Stimulated activated CD8-positive, alpha-beta memory T cell treated with anti-CD3 and anti-CD28 coated beads, Interleukin-12 subunit alpha, Interleukin-12 subunit beta, amount 100 ng/mL, for 4 hours (primary cell): ENCODE results near the gene PPIF.
A peak's percentile ranks its signal among the peaks of the same experiment; 100 is the strongest.
"Not testable (repeated sequence)": the region's sequence is repeated elsewhere in the genome, so short reads cannot be mapped to it uniquely, and the experiment has no call there.

Source experiments
- DNase-seq: peaks from one replicate; pipeline ENCODE4 v3.0.0-alpha.2; 2020; ENCODE audit warnings: low read depth

The PPIF gene

DNA sequence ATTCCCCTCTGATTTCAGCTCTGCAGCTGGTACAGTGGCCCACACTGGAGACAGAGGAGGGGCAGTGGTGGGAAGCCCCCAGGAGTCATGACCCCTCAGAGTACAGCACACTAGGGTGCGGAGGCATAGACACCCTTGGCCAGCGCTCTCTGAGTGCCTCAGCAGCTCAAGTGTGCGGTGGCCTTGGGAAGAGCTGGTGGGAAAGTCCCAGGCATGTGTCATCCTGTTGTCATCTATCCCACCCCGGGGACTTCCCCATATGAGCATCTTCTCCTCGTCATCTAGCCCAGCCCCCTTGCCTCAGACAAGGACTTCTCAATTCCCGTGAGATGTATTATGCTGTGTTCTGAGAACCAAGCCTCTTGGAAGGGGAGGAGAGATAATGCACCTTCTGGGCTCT lies 15.6 kb upstream of the PPIF start:
- DNase-seq, result peak; percentile 60

GRCh38 chr10:79332610-79333315 lies 14.5 kb upstream of the PPIF start:
- DNase-seq, result not testable (repeated sequence)

- no peak for DNase-seq
Observed at GRCh38 chr10:79333513-79333912, 13.8 kb upstream of the PPIF start.

- DNase-seq, result no peak
Observed at GRCh38 chr10:79334573-79334972, 12.7 kb upstream of the PPIF start.

GRCh38 chr10:79335094-79335469 lies 12.2 kb upstream of the PPIF start:
- no peak for DNase-seq

GRCh38 chr10:79335470-79336235 lies 11.6 kb upstream of the PPIF start:
- no peak for DNase-seq

DNA sequence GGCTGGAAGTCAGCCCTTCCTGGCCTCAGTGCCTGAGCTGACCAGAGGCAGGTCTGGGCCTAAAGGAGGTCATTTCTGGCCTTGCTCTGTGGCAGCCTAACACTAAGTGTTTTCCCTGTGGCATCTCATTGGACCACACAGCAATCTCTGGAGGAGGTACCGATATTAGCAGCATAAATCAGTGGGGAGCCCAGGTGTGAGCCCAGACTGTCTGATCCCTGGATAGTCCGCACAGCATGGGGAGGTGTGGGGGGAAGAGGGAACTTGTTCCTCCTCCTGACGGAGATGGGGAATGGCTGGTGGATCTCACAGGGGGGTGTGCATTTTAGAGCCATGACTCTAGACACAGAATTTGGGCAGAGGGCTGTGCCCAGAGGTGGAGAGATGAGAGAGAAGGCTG lies 11.0 kb upstream of the PPIF start:
- DNase-seq, result no peak

- DNase-seq, result no peak
Observed at GRCh38 chr10:79336739-79337138, 10.5 kb upstream of the PPIF start.

DNA sequence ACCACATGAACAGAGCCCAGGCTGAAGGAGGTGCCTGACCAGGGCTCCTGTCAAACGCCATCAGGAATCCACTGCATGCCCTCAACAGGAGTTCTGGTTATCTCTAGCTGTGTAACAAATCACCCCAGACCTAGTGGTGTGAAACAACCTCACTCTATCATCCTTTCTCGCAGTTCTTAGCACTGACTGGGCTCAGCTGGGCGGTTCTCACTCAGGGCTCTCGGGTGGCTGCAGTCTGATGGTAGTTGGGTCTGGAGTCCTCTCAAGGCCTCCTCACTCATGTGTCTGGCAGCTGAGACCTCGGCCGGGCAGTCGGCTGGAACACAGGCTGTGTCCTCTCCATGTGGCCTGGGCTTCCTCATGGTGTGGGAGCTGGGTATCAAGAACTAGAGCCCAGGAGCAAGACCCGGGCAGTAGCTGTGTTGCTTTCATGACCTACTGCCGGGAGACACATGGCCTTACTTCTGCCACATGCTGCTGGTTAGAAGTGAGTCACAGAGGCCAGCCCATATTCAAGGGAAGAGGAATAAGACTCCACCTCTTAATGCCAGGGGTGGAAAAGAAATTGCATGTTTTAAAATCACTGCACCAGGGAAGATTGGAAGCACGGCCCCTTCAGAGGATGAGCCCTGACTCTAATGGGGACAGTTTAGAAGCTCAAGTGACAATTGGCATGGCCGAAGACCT lies 9.3 kb upstream of the PPIF start:
- DNase-seq, result not testable (repeated sequence)

DNA sequence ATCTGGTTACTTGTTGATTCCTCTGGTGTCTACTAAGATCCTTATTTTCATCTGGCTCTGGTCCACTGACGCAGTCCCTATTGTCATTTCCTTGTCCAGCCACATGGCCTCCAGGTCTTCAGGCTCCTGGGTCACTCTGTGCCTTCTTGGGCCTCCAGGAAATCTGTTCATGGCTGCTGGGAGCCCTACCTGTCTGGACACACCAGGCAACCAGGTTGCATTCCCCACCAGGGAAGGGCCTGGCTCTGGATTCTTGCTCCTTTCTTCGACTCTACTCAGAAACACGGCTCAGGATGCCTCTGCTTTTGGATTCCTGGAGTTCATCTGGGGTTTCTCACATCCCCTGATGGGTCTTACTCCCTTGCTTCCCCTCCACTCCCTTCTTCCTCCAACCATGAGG lies 8.0 kb upstream of the PPIF start:
- DNase-seq, result no peak

DNA sequence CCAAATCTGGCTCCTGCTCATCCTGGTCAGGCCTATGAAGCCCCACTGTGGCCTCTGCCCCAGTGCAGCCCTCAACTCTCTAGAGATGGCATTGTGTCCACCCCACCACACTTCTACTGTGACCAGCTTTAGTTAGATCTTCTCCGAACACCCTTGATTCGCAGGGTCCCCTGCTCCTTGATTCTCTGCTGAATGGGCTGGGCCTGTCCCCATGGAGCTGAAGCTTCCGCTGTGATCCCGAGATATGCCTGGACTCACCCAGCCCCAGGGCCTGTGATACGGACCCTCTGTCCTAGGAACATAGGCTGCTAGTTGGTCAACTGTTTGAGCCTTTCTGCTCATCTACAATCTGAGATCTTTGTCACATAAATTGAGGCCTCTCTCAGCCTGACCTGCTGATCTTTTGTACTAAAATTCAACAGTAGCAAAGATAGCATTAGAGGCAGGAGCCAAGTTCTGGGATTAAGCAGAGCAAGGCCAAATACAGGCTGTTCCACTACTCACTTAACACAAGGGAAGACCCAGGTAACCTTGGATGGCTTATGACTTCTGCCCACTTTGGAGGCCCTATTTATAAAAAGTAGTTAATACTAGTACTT lies 6.5 kb upstream of the PPIF start:
- no peak for DNase-seq

- DNase-seq, result no peak
Observed at GRCh38 chr10:79342295-79342761, 4.9 kb upstream of the PPIF start.

DNA sequence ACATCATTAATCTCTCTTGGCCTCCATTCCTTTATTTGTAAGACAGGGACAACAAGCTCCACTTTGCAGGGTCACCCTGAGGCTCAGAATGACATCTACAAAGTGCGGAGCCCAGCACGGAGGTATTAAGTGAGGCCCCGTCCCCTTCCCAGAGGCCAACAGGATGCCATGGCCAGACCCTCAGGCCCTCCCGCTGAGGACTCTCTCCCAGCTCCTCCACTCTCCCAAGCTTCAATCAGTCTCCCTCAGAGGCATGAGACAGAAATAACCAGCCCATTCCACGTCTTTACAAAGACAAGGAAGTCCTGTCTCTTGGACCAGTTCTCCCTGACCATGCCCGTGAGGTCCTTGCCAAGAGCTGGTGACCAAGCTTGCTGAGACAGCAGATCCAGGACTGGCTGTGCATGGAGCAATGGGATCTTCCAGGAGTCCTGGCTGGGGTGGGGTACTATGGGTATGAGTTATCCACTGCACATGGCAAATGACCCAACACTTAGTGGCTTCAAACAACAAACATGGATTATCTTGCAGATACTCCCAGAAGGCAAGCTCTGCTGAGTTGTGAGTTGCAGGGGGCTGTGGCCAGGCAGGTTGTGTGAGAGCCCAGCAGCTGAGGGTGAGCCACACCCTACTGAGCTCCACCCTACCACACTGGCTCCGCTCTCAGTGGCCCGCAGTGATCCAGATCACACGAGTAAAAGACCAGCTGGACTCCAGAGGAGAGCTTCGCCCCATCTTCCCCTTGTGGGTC lies 4.3 kb upstream of the PPIF start:
- no peak for DNase-seq

- DNase-seq, result no peak
Observed at GRCh38 chr10:79344502-79345195, 2.6 kb upstream of the PPIF start.

GRCh38 chr10:79345241-79346011 lies 1.8 kb upstream of the PPIF start:
- DNase-seq, result no peak

GRCh38 chr10:79346012-79346340 lies 1.3 kb upstream of the PPIF start:
- no peak for DNase-seq

DNA sequence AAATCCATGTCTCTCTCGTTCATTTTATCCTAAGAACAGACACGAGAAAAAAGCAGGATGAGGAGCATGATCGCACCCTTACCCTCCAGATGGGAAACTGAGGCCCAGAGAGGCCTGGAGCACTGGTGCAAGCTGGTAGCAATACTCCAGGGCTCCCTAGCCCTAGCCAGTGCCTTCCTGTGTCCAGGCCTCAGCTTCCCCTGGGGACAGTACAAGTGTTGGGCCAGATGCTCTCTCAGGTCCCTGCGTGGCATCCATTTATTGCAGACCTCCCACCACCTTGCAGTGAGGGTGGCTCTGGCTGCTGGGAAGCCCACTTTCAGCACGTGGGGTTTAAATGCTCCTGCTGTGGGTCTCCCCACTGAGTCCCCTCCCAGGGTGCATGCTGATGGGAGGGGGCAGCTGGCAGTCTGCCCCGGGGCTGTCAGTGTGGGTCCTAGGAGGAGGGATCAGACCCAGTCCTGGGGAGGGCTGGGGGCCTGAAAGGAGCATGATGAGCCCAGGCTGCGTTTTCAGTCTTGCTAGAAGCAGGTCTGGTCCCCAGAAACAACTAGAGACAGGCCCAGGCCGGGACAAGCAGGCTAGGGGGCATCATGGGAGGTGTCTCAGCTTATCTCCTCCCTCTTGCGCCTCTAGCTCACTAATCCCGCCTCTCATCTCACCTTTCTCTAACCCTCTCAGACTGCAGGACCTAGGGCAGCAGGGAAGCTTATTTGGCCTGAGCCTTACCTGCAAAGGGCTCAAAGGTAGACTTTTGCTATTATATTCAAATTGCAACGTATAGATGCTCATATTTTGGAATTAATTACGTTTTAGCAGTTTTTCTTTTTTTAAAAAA lies 662 bp upstream of the PPIF start:
- no peak for DNase-seq

DNA sequence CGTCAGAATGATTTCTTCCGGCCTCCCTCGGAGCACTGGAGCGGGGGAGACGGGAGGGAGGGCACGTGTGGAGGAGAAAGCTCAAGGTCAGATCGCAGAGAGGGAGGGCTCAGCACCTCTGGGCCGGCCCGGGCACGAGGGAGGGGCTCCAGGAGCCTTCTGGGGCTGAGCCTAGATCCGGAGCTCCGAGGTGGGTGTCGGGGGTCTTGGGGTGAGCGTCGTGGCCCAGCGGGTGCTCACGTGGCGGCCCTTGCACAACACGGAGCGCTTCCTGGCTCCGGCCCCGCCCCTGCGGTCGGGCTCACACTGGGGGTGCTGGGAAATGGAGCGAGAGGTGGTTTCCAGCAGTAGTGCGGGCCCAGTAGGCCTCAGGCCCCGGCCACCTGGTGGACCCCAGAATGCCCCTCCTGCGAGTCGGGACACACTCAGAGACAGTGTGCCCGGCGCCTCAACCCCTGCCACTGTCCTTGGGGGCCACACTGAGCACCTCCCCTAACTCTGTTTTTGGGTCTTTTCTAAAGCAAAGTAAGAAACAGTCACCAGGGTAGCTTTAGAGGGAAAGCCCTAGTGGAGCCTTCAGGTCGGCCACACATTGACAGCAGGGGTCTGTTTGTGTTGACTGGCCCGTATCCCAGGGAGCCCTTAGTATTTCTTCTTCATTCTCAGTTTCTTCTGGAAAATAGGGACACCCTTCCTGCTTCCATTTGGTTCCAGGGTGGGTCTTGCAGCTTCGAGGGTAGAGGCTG lies 798 bp downstream of the PPIF start:
- peak; percentile 64 for DNase-seq

DNA sequence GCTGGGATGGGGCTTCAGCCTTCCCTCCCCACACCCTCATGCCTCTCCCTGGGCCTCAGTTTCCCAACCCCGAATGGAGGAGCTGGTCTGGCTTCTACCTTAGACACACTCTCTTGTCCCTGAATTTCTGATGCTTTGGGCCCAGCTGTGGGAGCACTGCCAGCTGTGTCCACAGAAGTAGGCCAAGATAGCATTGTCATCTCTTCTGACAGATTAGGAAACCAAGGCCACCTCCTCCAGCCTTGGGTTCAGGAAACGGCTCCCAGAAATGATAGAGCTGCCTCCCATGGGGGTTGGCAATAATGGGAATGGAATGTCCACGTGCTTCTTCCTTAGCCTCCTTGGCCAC lies 1.3 kb downstream of the PPIF start:
- DNase-seq, result no peak
